ENCODE results near the gene GPRC5A.

GPRC5A gene

DNA sequence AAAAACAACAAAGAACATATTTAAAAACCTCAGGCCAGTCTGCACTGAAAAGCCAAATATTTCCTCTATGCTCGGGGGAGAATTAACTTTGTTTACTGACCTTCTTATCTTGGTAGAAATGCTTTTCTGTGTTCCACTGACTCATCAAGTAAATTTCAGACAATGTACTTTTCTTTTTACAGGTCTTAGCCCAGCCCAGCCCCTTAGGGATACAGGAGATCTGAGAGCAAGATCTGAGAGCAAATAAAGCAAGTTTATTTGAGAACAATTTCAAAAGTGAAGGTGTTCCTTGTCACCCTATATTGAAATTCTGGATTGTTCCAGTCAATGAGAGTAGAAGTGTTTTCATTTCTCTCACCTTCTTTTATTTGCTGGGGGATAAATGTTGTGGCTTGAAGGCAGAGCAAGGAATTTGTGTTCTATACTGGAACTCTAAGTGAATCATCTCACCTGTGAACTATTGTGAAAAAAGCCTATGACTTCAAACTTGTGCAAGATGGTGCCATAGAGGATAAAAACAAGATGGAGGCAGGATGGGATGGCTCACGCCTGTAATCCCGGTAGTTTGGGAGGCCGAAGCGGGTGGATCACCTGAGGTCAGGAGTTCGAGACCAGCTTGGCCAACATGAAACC, 7.9 kb upstream of the GPRC5A start:
- Histone ChIP-seq H3K9ac (ENCODE audit: low read length) (no peak overlapping the region), H3K36me3 (replicated peaks; ENCODE audit: insufficient read depth, low read length) (no peaks in the 10 kb centered on the region), H3K4me3 (ENCODE audit: low read length) (no peak overlapping the region), H3K27me3 (replicated peaks; ENCODE audit: insufficient read depth, low read length) (no peaks in the 10 kb centered on the region), H3K79me2 (ENCODE audit: low read length) (no peaks in the 10 kb centered on the region), H3K27ac (ENCODE audit: low read length) (no peak overlapping the region), H3K9me3 (replicated peaks; ENCODE audit: insufficient read depth, low read length) (no peaks in the 10 kb centered on the region), H2AFZ (ENCODE audit: low read length) (no peak overlapping the region), H3K4me2 (ENCODE audit: low read depth, low read length) (no peak overlapping the region), H4K20me1 (ENCODE audit: insufficient read depth, low read length) (no peaks in the 10 kb centered on the region), H3K4me1 (ENCODE audit: low read length) (no peaks in the 10 kb centered on the region), H3F3A (ENCODE audit: insufficient read depth, low read length) (no peaks in the 10 kb centered on the region), H3K9me2 (replicated peaks; ENCODE audit: insufficient read depth, low read length) (no peaks in the 10 kb centered on the region)
- DNase-seq, result no peak
- no peak for TF ChIP-seq EZH2phosphoT487 (IDR thresholded peaks at IDR 0.05; ENCODE audit: low read length)
- TF ChIP-seq, protein P1, sequence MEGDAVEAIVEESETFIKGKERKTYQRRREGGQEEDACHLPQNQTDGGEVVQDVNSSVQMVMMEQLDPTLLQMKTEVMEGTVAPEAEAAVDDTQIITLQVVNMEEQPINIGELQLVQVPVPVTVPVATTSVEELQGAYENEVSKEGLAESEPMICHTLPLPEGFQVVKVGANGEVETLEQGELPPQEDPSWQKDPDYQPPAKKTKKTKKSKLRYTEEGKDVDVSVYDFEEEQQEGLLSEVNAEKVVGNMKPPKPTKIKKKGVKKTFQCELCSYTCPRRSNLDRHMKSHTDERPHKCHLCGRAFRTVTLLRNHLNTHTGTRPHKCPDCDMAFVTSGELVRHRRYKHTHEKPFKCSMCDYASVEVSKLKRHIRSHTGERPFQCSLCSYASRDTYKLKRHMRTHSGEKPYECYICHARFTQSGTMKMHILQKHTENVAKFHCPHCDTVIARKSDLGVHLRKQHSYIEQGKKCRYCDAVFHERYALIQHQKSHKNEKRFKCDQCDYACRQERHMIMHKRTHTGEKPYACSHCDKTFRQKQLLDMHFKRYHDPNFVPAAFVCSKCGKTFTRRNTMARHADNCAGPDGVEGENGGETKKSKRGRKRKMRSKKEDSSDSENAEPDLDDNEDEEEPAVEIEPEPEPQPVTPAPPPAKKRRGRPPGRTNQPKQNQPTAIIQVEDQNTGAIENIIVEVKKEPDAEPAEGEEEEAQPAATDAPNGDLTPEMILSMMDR (IDR thresholded peaks at IDR 0.05; ENCODE audit: low read length), result no peak
- no peak for TF ChIP-seq EZH2 (optimal IDR thresholded peaks at IDR 0.05; ENCODE audit: low read depth, low read length)

DNA sequence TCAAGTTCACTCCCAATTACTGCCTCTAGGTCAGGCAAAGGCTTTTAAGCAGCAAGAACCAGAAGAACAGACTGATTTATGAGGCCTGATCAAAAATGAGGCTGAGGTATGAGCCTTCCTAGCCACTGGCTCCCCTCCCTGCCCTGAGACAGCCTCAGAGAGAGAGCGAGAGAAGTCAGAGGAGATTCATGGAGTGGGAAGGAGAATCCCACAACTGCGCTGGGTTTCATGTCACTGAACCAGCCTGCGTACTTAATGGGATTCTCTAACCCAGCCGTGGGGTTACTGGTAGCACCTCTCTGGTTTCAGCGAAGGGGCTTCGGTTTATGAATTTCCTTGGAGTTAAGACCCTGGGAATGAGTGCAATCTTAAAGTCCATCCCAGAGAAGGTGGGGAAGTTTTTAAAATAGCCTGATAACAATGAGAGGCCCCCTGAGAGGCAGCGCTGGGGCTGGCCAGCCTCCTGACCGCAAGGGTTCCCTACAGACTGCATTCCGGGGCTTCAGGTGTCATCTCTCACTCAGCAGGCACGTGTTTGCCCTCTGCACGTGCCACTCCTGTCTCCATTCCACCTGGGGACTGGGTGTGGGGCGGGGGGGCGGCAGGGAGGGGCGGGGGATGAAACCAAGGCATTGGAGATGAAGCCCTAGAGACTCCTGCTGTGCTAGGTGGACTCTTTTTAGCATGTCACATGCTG, 6.1 kb upstream of the GPRC5A start:
- Histone ChIP-seq H4K20me1 (ENCODE audit: insufficient read depth, low read length) (no peaks in the 10 kb centered on the region), H3K4me1 (ENCODE audit: low read length) (no peaks in the 10 kb centered on the region), H3K9ac (ENCODE audit: low read length) (no peak overlapping the region), H3K27ac (ENCODE audit: low read length) (no peak overlapping the region), H3K4me2 (ENCODE audit: low read depth, low read length) (no peak overlapping the region), H3K27me3 (replicated peaks; ENCODE audit: insufficient read depth, low read length) (no peaks in the 10 kb centered on the region), H2AFZ (ENCODE audit: low read length) (no peak overlapping the region), H3K36me3 (replicated peaks; ENCODE audit: insufficient read depth, low read length) (no peaks in the 10 kb centered on the region), H3K9me2 (replicated peaks; ENCODE audit: insufficient read depth, low read length) (no peaks in the 10 kb centered on the region), H3K79me2 (ENCODE audit: low read length) (no peaks in the 10 kb centered on the region), H3K9me3 (replicated peaks; ENCODE audit: insufficient read depth, low read length) (no peaks in the 10 kb centered on the region), H3K4me3 (ENCODE audit: low read length) (no peak overlapping the region), H3F3A (ENCODE audit: insufficient read depth, low read length) (no peaks in the 10 kb centered on the region)
- TF ChIP-seq, protein P1 (IDR thresholded peaks at IDR 0.05; ENCODE audit: low read length), result no peak
- TF ChIP-seq EZH2 (optimal IDR thresholded peaks at IDR 0.05; ENCODE audit: low read depth, low read length) (no peak), EZH2phosphoT487 (IDR thresholded peaks at IDR 0.05; ENCODE audit: low read length) (no peak)
- DNase-seq, result no peak

DNA sequence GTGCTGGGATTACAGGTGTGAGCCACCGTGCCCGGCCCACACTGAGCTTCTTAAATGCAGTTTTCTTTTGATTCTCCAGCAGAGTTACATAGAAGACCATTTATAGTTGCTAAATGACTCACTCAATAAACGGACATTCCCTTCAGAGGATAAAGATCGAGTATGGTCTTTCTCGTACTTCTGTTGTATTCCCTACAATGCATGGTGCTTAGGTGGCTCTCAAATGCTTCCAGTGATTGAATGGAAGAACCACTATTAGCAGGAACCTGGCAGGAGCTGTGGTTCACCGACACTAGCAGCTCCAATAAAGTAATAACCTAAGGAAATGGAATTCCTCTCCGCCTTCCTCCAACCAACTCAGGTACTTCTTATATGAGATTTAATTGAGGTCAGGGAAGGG, 3.9 kb upstream of the GPRC5A start:
- Histone ChIP-seq H3K9me3 (replicated peaks; ENCODE audit: insufficient read depth, low read length) (no peaks in the 10 kb centered on the region), H3K4me2 (ENCODE audit: low read depth, low read length) (no peak overlapping the region), H4K20me1 (ENCODE audit: insufficient read depth, low read length) (no peaks in the 10 kb centered on the region), H3K4me3 (ENCODE audit: low read length) (no peak overlapping the region), H3K36me3 (replicated peaks; ENCODE audit: insufficient read depth, low read length) (no peaks in the 10 kb centered on the region), H3K27ac (ENCODE audit: low read length) (no peak overlapping the region), H3F3A (ENCODE audit: insufficient read depth, low read length) (no peaks in the 10 kb centered on the region), H3K9me2 (replicated peaks; ENCODE audit: insufficient read depth, low read length) (no peaks in the 10 kb centered on the region), H3K4me1 (ENCODE audit: low read length) (no peaks in the 10 kb centered on the region), H3K9ac (ENCODE audit: low read length) (no peak overlapping the region), H3K27me3 (replicated peaks; ENCODE audit: insufficient read depth, low read length) (0 out of 2 replicates have a peak, but pooled peaks cover 4% of the 10 kb centered on the region), H3K79me2 (ENCODE audit: low read length) (no peaks in the 10 kb centered on the region), H2AFZ (ENCODE audit: low read length) (no peak overlapping the region)
- TF ChIP-seq, protein P1 (IDR thresholded peaks at IDR 0.05; ENCODE audit: low read length), result no peak
- TF ChIP-seq EZH2 (optimal IDR thresholded peaks at IDR 0.05; ENCODE audit: low read depth, low read length) (no peak), EZH2phosphoT487 (IDR thresholded peaks at IDR 0.05; ENCODE audit: low read length) (no peak)
- DNase-seq, result no peak

Data from MM.1S (cell line).